Measurements from ENCODE around the gene TMEM18. TPM values are rescaled to one million over a fixed set of nuclear protein-coding genes. Genes with fewer than 3 reads are reported as not detected.

TMEM18 gene
- total RNA-seq, 1 experiment from 2014 or later = 49.6 TPM

DNA sequence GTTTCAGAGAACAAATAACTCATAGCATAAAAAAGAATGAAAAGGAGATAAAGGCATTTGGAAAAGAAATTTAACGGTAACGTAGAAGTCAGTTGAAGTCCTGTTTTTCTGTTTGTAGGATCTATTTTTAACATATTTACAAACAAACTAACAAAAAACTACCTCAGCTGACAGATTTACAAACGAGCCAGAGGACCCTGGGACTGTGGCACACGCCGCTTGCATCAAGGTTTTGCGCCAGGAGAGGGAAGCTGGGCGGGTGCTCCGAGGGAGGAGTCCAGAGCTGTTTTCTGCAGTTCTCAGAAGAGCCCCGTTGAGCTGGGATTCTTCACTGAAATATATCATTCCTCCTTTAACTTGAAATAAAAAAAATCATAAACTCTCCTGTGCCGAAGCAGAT, 13.6 kb upstream of the TMEM18 start:
- ChIA-PET CTCF (no interaction called here), POLR2A (no interaction called here)
- intact Hi-C loops (cut with micrococcal nuclease; ENCODE audit: unreplicated experiment) (no loop called here), in situ Hi-C loops (cut with HindIII; ENCODE audit: low pct_unique_long_range_greater_than_20kb, low sequenced_read_pairs) (no loop called here)
- DNase-seq (ENCODE audit: low read depth, low spot score) (no peak), ATAC-seq (no peak)
- H3K9me3 ChIP-seq (ENCODE audit: control insufficient read depth, insufficient read depth, low read depth, low read length) = peaks cover 4% of the 10 kb centered on the region; the same call in 1 of the 2 replicates
- no peak overlapping the region for H3K4me3 ChIP-seq (ENCODE audit: low read depth in 2 of 2, low read length in 2 of 2)
- H3K27me3 ChIP-seq (ENCODE audit: control insufficient read depth, insufficient read depth, low read length) = no peaks in the 10 kb centered on the region
- no peaks in the 10 kb centered on the region for H3K36me3 ChIP-seq (ENCODE audit: control insufficient read depth, insufficient read depth, low read length)
- no peak overlapping the region for H3K27ac ChIP-seq (ENCODE audit: low read length)
- TF ChIP-seq TCF7L2 (IDR thresholded peaks at IDR 0.05; ENCODE audit: low read depth, low read length) (no peak), POLR2AphosphoS5 (IDR thresholded peaks at IDR 0.05; ENCODE audit: low read depth, low read length) (no peak), CTCF (IDR thresholded peaks at IDR 0.05) (no peak), SIN3A (IDR thresholded peaks at IDR 0.05; ENCODE audit: borderline replicate concordance, insufficient read depth, low read depth, low read length) (no peak), REST (IDR thresholded peaks at IDR 0.05; ENCODE audit: insufficient read depth in 1 of 2, low read depth in 2 of 2, low read length in 1 of 2) (no peak)
- peaks cover 9% of the 10 kb centered on the region for H3K4me1 ChIP-seq (ENCODE audit: control insufficient read depth, insufficient read depth, low read length)
- no TSS peak for BruUV-seq (replicated peaks)

DNA sequence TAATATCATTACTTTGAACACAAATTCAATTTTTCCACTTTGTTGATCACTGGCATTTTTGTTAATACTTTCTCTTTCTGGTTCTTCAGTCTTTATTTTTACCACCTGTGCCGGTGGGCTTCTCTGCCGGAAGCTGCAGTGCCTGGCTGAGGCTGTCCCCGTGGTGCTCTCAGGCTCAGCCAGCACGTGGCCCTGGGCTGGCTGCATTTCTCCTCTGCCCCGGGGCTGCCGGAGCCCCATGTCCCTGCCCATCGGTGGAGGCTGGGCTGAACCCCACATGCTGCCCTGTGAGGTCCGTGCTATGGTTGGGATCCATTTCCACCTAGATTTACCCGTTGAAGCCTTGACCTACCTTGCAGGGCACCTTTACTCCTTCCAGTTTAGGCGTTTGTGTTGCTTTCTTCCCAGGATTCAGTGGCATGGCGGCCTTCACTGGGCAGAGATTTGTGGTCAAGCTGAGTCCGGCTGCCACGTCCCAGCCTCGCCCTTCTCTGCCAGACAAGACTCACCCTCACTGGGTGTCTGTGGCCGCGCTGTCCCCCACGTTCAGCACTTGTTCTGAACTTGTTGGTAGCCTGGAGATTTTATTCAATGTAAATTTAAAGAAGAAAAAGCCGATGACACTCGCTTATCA, 12.8 kb upstream of the TMEM18 start:
- TF ChIP-seq SIN3A (IDR thresholded peaks at IDR 0.05; ENCODE audit: borderline replicate concordance, insufficient read depth, low read depth, low read length) = no peak
- TF ChIP-seq TCF7L2 (IDR thresholded peaks at IDR 0.05; ENCODE audit: low read depth, low read length) = no peak
- TF ChIP-seq REST (IDR thresholded peaks at IDR 0.05; ENCODE audit: insufficient read depth in 1 of 2, low read depth in 2 of 2, low read length in 1 of 2) = no peak
- TF ChIP-seq CTCF (IDR thresholded peaks at IDR 0.05) = no peak
- TF ChIP-seq POLR2AphosphoS5 (IDR thresholded peaks at IDR 0.05; ENCODE audit: low read depth, low read length) = no peak
- Histone ChIP-seq H3K4me1 (ENCODE audit: control insufficient read depth, insufficient read depth, low read length) (peaks cover 7% of the 10 kb centered on the region), H3K36me3 (ENCODE audit: control insufficient read depth, insufficient read depth, low read length) (no peaks in the 10 kb centered on the region), H3K27me3 (ENCODE audit: control insufficient read depth, insufficient read depth, low read length) (no peaks in the 10 kb centered on the region), H3K4me3 (ENCODE audit: low read depth in 2 of 2, low read length in 2 of 2) (no peak overlapping the region), H3K9me3 (ENCODE audit: control insufficient read depth, insufficient read depth, low read depth, low read length) (peaks cover 8% of the 10 kb centered on the region; the same call in 1 of the 2 replicates), H3K27ac (ENCODE audit: low read length) (no peak overlapping the region)
- ChIA-PET CTCF (no interaction called here), POLR2A (no interaction called here)
- ATAC-seq (no peak), DNase-seq (ENCODE audit: low read depth, low spot score) (no peak)
- intact Hi-C loops (cut with micrococcal nuclease; ENCODE audit: unreplicated experiment) = no loop called here
- no TSS peak for BruUV-seq (replicated peaks)
- in situ Hi-C loops (cut with HindIII; ENCODE audit: low pct_unique_long_range_greater_than_20kb, low sequenced_read_pairs) = no loop called here
